NCI-H2227 (cell line): ENCODE measurements around the gene UGT1A9.

Experiments
- DNase-seq: peaks from one replicate; lab custom pipeline; 2025; ENCODE audit not compliant: unreplicated experiment; lab: John Stamatoyannopoulos, UW

The UGT1A9 gene

GRCh38 chr2:233794128-233794658 is 122.5 kb downstream of the UGT1A9 start:
- no peak for DNase-seq

DNA sequence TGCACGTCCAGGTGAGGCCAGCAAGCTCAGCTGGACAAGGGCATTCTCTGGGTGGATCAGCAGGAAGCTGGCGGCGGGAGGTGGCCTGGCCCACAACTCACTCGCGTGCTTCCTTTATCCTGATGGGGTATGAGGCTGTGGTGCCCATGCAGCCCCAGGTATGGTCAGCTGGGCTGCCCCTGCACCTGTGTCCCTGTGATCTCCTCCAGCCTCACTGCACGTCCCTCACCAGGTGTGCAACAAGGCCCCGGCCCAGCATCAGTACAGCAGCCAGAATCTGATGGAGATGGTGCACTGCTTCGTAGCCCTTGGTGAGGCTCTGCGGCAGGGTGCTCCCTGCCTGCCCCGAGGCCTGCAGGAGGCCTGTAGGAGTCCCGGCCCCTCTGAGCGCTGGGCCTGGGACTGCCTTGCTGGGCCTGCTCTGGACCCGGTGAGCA is 124.1 kb downstream of the UGT1A9 start:
- DNase-seq: no peak

- no peak for DNase-seq
Measured at GRCh38 chr2:233796254-233796653, 124.6 kb downstream of the UGT1A9 start.

GRCh38 chr2:233798335-233799086 is 126.8 kb downstream of the UGT1A9 start:
- DNase-seq: no peak

DNA sequence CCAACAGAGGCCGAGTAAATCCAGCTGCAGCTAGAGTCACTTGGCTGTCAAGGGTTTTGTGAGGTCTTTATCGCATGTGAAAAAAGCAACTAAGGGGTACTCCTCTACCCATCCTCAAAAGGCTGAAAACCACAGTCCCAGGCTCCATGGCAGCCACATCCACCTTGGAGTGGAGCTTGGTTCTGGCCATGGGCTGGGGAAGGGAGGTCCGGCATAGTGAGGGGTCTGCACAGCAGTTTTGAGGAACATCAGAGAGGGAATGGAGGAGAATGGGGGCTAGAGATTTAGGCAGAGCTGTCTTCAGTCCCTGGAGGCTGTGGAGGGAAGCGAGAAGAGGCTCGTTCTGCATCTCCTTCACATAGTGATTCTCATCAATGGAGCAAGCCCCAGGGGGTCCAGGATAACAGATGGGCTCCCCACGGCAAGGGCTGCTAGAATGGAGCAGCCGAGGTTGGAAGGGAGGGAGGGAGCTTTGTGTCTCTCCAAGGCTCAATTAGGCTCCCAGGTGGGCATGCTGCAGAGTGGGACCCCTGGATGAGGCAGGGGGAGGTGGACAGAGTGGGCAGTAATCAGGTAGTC is 127.5 kb downstream of the UGT1A9 start:
- DNase-seq: no peak

GRCh38 chr2:233799716-233800115 is 128.0 kb downstream of the UGT1A9 start:
- DNase-seq: no peak

GRCh38 chr2:233800208-233800607 is 128.5 kb downstream of the UGT1A9 start:
- DNase-seq: no peak

- no peak for DNase-seq
Measured at GRCh38 chr2:233801357-233802131, 129.8 kb downstream of the UGT1A9 start.

DNA sequence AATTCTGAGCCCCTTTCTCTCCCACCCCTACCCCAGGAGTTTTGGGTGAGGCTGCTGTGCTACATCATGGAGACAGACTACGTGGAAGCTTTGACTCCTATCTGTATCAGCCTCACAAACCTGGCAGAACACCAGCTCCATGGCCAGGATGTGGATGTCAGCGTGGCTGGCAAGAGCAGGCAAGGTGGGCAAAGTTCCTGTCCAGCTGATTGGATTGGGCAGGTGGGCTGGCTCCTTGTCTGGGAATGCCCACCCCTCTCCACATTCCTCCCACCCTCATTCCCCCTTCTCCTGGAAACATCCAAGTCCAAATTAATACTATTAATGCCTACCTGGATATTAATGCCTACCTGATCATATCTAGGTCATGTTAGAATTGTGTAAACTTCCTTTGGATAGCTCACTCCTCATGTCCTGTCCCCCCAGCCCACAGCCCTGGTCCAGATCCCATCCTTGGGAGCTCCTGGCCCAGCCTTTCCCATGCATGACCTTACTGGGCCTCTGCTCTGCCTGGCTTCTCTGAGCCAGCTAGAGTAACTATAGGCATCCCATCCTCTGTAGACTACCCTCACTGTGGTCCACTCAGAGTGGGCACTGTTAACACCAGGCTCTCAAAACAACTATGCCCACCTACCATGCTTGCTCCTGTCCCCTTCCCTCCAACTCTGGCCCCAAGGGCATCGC is 130.6 kb downstream of the UGT1A9 start:
- DNase-seq: no peak

DNA sequence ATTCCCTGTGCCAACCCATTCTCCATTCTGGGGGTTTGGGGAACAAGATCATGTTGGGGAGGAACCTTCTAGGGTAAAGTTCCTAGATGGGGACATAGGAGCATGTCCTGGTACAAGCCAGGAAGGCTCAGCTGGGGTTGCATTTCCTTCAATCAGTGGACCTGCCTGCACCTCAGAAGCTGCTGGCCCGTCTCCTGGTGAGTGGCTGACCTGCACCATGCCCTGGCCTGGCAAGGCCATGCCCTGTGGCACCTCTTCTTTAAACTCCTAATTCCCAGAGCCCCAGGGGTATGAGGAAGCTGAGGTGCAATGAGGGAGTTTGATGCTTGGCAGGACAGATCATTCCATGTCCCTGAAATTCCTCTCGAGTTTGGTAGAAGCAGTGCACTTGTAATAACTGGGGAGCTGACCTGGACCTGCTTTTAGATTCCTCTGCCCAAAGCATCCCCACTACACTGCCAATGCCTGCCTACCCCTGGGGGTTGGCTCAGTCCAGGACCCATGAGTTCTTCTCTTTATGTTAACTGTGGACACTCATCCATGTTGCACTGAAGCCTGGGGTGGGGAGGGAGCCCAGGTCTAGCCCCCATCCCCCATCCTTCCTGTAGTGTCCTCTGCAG is 131.7 kb downstream of the UGT1A9 start:
- no peak for DNase-seq

DNA sequence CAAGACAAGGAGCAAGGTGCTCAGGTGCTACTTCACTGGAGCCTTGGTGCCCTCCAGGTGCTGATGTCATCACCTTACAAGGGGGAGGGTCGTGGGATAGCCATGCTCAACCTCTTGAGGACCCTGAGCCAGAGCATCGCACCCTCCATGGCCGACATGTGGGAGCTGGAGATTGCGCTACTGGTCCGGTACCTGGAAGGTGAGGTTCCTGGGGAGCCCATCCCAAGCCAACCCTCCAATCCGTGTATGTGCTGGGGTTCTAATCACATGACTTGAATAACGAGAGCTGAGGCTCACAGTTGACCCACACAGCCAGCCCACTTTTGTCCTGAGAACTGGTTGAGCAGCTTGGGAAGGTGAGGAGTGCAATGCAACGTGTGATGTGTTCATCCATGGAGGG is 132.3 kb downstream of the UGT1A9 start:
- no peak for DNase-seq

- DNase-seq: no peak
Measured at GRCh38 chr2:233807215-233807865, 135.6 kb downstream of the UGT1A9 start.

GRCh38 chr2:233807966-233808935 is 136.6 kb downstream of the UGT1A9 start:
- DNase-seq: no peak

DNA sequence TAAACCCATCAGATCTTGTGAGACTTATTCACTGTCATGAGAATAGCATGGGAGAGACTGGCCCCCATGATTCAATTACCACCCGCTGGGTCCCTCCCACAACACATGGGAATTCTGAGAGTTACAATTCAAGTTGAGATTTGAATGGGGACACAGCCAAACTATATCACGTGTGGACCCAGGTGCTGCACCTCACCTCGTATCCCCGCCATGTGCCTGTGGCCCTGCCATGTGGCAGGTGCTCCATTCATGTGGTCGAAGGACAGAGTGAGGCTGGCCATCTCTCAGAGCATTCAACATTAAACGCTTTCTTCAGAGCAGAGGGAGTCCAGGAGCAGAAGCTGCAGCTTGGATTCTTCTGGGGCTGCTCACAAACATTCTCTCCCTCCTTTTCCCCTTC is 138.7 kb downstream of the UGT1A9 start:
- DNase-seq: no peak

DNA sequence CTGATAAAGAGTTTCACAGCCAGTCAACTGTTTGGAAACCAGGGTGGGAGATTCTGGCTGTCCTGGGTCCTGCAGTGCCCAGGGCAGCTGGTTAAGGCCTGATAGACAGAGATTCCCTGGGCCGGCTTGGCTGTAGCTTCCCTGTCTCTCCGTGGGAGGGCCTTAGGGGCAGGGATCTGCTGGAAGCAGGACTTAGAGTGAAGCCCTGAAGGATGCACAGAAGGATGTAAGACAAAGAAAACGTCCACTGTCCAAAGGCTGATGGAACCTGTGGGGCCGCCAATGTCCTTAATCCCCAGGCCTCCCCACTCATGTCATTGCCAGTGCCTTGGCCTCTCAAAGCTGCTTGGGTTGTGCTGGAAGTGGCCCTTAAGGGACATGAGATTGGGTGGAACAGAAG is 139.4 kb downstream of the UGT1A9 start:
- no peak for DNase-seq

DNA sequence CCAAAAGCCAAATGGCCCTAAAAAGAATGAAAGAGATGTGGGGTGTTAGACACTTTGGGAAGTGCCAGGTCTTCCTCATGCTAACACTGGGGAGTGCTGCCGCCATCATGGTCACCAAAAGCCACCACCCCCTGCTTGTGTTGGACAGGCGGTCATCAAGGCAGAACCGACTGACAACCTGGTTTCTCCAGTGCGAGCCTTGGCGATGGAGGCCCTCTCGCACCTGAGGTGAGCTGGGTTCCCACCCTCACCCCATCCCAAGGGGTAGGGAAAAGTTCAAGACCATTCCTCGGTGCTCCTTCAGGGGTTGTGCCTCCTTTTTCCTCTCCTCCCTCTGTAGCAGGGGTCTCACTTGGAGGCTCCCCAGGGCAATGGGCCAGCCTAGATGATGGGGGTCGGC is 140.0 kb downstream of the UGT1A9 start:
- no peak for DNase-seq

GRCh38 chr2:233813236-233814055 is 141.7 kb downstream of the UGT1A9 start:
- DNase-seq: no peak
